ENCODE data around the gene SPRED2.

The SPRED2 gene

GRCh38 chr2:65434592-65435241 lies 2.3 kb upstream of the SPRED2 start:
- POLR2A ChIA-PET, result interaction anchor here (2.6 kb wide), 1 partner anchor 134 kb away, joined by 21 read pairs; no protein-coding TSS in a partner anchor
- H3K4me3 ChIP-seq (ENCODE audit: low read depth, low read length), result no peak overlapping the region
- no peak for DNase-seq (ENCODE audit: low read depth, low spot score)
- CTCF ChIA-PET, result interaction anchor here (0.7 to 4.0 kb wide), 5 partner anchors 84 to 172 kb away, joined by 3 to 22 read pairs (median 4); no protein-coding TSS in a partner anchor
- TF ChIP-seq CTCF (IDR thresholded peaks at IDR 0.05; ENCODE audit: insufficient read depth, low read length, missing control alignments), result no peak

- no peak for DNase-seq (ENCODE audit: low read depth, low spot score)
- TF ChIP-seq CTCF (IDR thresholded peaks at IDR 0.05; ENCODE audit: insufficient read depth, low read length, missing control alignments), result no peak
- CTCF ChIA-PET, result interaction anchor here (0.6 kb wide), 1 partner anchor 144 kb away, joined by 3 read pairs; no protein-coding TSS in a partner anchor
- POLR2A ChIA-PET, result interaction anchor here (0.7 to 1.1 kb wide), 2 partner anchors 49 to 245 kb away, joined by 3 read pairs; no protein-coding TSS in a partner anchor
- peak overlapping the region; percentile 84 for H3K4me3 ChIP-seq (ENCODE audit: low read depth, low read length)
Observed at GRCh38 chr2:65431421-65432226, 775 bp downstream of the SPRED2 start.

- TF ChIP-seq CTCF (IDR thresholded peaks at IDR 0.05; ENCODE audit: insufficient read depth, low read length, missing control alignments), result no peak
- H3K4me3 ChIP-seq (ENCODE audit: low read depth, low read length), result peak overlapping the region; percentile 84
- DNase-seq (ENCODE audit: low read depth, low spot score), result no peak
- ChIA-PET POLR2A (interaction anchor here (0.6 to 1.1 kb wide), 3 partner anchors 14 to 220 kb away, joined by 3 read pairs; no protein-coding TSS in a partner anchor), CTCF (interaction anchor here (2.2 kb wide), 1 partner anchor 166 kb away, joined by 6 read pairs; no protein-coding TSS in a partner anchor)
Observed at GRCh38 chr2:65430603-65431420, 1.6 kb downstream of the SPRED2 start.

- ChIA-PET POLR2A (interaction anchor here (0.6 to 0.7 kb wide), 2 partner anchors 13 to 221 kb away, joined by 3 read pairs; no protein-coding TSS in a partner anchor), CTCF (interaction anchor here (2.2 kb wide), 1 partner anchor 165 kb away, joined by 6 read pairs; no protein-coding TSS in a partner anchor)
- TF ChIP-seq CTCF (IDR thresholded peaks at IDR 0.05; ENCODE audit: insufficient read depth, low read length, missing control alignments), result no peak
- peak overlapping the region; percentile 84 for H3K4me3 ChIP-seq (ENCODE audit: low read depth, low read length)
- DNase-seq (ENCODE audit: low read depth, low spot score), result no peak
Observed at GRCh38 chr2:65429786-65430602, 2.4 kb downstream of the SPRED2 start.

- ChIA-PET CTCF (interaction anchor here (1.3 to 1.5 kb wide), 3 partner anchors 64 to 162 kb away, joined by 4 read pairs; no protein-coding TSS in a partner anchor), POLR2A (interaction anchor here (1.0 kb wide), 1 partner anchor 9 kb away, joined by 3 read pairs; no protein-coding TSS in a partner anchor)
- DNase-seq (ENCODE audit: low read depth, low spot score), result no peak
- no peak overlapping the region for H3K4me3 ChIP-seq (ENCODE audit: low read depth, low read length)
- TF ChIP-seq CTCF (IDR thresholded peaks at IDR 0.05; ENCODE audit: insufficient read depth, low read length, missing control alignments), result no peak
Observed at GRCh38 chr2:65427532-65427931, 4.9 kb downstream of the SPRED2 start.
